HEK293T (cell line): ENCODE measurements around the gene TSPAN5.

ENCODE experiments used
- CTCF ChIA-PET: fragments of 350-600 bp; formaldehyde crosslinking; extraction: SDS; loops from one replicate; lab custom pipeline; 2021; ENCODE audit warnings: antibody characterized with exemption, inconsistent platforms; lab: Yijun Ruan, JAX
- POLR2A ChIA-PET: fragments of 350-600 bp; formaldehyde crosslinking; extraction: SDS; loops from one replicate; lab custom pipeline; 2020; ENCODE audit warnings: antibody characterized with exemption, inconsistent platforms; lab: Yijun Ruan, JAX
- DNase-seq: peaks from one replicate; pipeline ENCODE4 v3.0.0; 2012; ENCODE audit warnings: mixed read lengths; ENCODE audit errors: extremely low spot score
- ARNT ChIP-seq: fragments of 450-650 bp; IDR thresholded peaks from 2 replicates; pipeline ENCODE4 v1.6.1; 2017; ENCODE audit warnings: mild to moderate bottlenecking
- BHLHE40 ChIP-seq: fragments of 450-650 bp; IDR thresholded peaks from 2 replicates; pipeline ENCODE4 v1.6.1; 2016; ENCODE audit warnings: mild to moderate bottlenecking, moderate library complexity, borderline replicate concordance
- CTBP1 ChIP-seq: fragments of 450-650 bp; IDR thresholded peaks from 2 replicates; pipeline ENCODE4 v1.6.1; 2016; ENCODE audit warnings: borderline replicate concordance
- ELF4 ChIP-seq: fragments of 450-650 bp; IDR thresholded peaks from 2 replicates; pipeline ENCODE4 v1.6.1; 2017; ENCODE audit warnings: antibody characterized with exemption
- FOXA1 ChIP-seq: fragments of 450-650 bp; IDR thresholded peaks from 2 replicates; pipeline ENCODE4 v1.6.1; 2016; ENCODE audit warnings: mild to moderate bottlenecking
- FOXK2 ChIP-seq: fragments of 450-650 bp; IDR thresholded peaks from 2 replicates; pipeline ENCODE4 v1.6.1; 2016; ENCODE audit warnings: mild to moderate bottlenecking
- FOXM1 ChIP-seq: fragments of 450-650 bp; IDR thresholded peaks from 2 replicates; pipeline ENCODE4 v1.6.1; 2017; ENCODE audit warnings: mild to moderate bottlenecking, borderline replicate concordance
- HDGF ChIP-seq: fragments of 450-650 bp; IDR thresholded peaks from 2 replicates; pipeline ENCODE4 v1.6.1; 2017; ENCODE audit warnings: antibody characterized with exemption, borderline replicate concordance
- L3MBTL2 ChIP-seq: fragments of 450-650 bp; conservative IDR thresholded peaks from 2 replicates; pipeline ENCODE4 v1.6.1; 2016; ENCODE audit warnings: mild to moderate bottlenecking
- LEF1 ChIP-seq: fragments of 450-650 bp; IDR thresholded peaks from 2 replicates; pipeline ENCODE4 v1.6.1; 2017; ENCODE audit warnings: mild to moderate bottlenecking, borderline replicate concordance
- NFRKB ChIP-seq: fragments of 450-650 bp; IDR thresholded peaks from 2 replicates; pipeline ENCODE4 v1.6.1; 2016; ENCODE audit warnings: mild to moderate bottlenecking, moderate library complexity
- SP1 ChIP-seq: fragments of 450-650 bp; IDR thresholded peaks from 2 replicates; pipeline ENCODE4 v1.6.1; 2017
- SUZ12 ChIP-seq: fragments of 450-650 bp; IDR thresholded peaks from 2 replicates; pipeline ENCODE4 v1.6.1; 2016; ENCODE audit warnings: mild to moderate bottlenecking
- TARDBP ChIP-seq: fragments of 450-650 bp; IDR thresholded peaks from 2 replicates; pipeline ENCODE4 v1.6.1; 2016
- ZNF384 ChIP-seq: fragments of 450-650 bp; IDR thresholded peaks from 2 replicates; pipeline ENCODE4 v1.6.1; 2016
- TF ChIP-seq, protein P1 (sequence below): fragments of 450-650 bp; IDR thresholded peaks from 2 replicates; pipeline ENCODE4 v1.6.1; 2016

Gene TSPAN5

DNA sequence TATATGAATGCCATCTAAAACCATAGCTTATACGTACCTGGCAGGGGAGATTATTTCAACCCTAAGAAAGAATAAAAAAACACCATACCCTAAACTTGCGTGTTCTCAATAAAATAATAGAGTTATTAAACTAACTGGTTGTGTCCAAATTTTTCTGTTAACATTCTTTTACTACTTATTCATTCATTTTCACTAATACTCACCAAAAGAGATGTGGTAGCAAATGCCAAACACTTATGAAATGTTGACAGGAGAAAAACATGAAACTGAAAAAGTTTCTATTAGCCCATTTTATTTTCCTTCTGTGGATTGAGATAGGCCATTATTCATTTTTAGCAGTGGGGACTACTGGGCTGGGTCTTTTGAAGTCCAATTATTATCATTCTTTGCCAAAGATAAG is 102.0 kb downstream of the TSPAN5 start:
- no peak for TF ChIP-seq NFRKB
- TF ChIP-seq, protein P1, sequence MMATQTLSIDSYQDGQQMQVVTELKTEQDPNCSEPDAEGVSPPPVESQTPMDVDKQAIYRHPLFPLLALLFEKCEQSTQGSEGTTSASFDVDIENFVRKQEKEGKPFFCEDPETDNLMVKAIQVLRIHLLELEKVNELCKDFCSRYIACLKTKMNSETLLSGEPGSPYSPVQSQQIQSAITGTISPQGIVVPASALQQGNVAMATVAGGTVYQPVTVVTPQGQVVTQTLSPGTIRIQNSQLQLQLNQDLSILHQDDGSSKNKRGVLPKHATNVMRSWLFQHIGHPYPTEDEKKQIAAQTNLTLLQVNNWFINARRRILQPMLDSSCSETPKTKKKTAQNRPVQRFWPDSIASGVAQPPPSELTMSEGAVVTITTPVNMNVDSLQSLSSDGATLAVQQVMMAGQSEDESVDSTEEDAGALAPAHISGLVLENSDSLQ: no peak
- no peak for TF ChIP-seq LEF1
- no peak for TF ChIP-seq SUZ12
- no peak for TF ChIP-seq SP1
- TF ChIP-seq L3MBTL2: no peak
- TF ChIP-seq ZNF384: no peak
- no peak for TF ChIP-seq ELF4
- TF ChIP-seq FOXA1: no peak
- ChIA-PET CTCF (no interaction called here), POLR2A (no interaction called here)
- DNase-seq: no peak

DNA sequence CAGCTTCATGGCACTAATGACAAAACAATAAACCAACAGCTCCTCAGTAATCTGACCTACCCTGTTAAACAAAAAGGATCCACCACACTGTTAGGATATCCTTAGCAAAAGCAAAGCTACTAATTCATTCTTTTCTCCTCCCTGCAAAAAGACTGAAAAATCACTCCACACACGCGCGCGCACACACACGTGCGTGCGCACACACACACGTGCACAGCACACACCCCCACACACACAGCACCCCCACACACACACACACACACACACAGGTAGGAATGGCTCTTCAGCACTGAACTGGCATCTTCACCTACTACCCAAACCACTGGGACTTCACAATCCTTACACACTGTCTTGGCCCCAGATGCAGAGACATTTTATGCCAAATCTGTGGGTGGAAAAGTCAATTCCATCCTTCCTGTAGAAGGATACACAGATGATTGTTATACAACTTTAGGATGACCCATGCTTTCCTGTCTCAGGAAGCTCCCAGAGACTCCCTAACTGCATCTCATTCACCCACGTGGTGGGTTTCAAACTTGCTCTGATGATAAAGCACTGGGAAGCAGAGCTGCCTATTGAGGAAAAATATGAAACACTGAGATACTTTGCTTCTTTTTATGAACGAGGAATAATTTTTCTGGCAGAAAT is 102.5 kb downstream of the TSPAN5 start:
- POLR2A ChIA-PET: no interaction called here
- DNase-seq: no peak
- TF ChIP-seq SUZ12 (no peak), SP1 (no peak), HDGF (no peak), ZNF384 (no peak), CTBP1 (no peak), FOXM1 (no peak), FOXK2 (no peak), NFRKB (no peak), BHLHE40 (no peak)
- CTCF ChIA-PET: interaction anchor here (0.8 kb wide), 1 partner anchor 9 kb away, joined by 3 read pairs; no protein-coding TSS in a partner anchor

DNA sequence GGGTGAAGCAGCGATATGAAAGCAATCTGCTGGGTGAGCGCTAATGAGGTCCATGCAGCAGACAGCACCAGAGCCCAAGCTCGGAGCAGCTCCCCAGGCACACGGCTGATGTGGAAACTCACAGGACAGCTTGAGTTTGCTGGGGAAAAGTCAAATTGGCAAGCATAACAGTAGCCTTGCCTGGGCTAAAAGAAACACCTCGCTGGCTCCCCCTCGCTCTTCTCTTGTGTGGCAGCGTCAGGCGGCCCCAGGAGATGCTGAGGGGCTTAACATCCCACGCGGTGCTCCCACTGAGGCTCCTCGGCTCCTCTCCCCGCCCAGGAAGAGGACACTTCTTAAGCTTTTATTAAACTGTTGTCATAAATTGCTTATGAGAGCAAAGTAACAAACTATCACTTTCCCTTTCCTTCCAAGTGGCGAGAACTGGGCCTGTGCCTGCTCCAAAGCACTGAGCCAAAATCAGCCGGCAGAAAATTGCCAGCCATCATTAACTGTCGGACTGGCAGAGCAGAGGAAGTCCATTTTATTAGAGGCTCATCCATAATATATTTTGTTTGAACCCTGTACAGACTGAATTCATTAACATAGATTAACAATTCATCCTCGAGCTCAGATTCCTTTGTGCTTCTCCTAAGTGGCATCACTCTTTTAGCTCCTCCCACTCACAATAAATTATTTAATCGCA is 111.4 kb downstream of the TSPAN5 start:
- ChIA-PET CTCF (no interaction called here), POLR2A (no interaction called here)
- TF ChIP-seq ARNT (no peak), FOXK2 (no peak), FOXA1 (no peak), FOXM1 (no peak), SP1 (no peak), ELF4 (no peak), CTBP1 (no peak), HDGF (no peak), SUZ12 (no peak)
- TF ChIP-seq, protein P1: no peak
- DNase-seq: no peak

DNA sequence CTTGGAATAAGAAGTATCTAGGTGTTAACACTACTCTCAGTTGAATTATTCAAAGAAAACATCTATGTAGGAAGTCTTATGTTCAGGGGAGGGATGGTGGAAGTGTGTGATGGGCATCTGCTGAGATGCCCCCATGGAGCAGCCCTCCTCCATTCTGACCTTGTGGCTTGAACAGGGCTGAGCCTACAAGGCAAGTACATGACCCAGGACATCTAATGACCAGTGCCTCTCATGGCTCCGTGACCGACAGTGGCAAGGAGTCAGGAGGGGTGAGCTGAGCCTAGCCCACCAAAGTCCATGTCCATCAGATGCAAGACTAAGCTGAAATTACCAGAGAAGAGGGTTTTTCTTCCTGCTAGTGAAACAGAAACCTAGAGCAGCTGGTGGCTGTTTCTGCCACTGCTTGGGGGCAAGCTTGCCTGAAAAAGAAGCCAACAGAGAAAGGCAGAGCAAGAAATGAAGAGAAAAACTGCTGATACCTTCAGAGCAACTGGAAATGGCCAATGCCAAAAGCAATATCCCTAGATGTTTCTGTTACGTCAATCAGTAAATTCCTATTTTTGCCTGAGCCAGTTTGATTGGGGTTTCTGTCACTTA is 113.5 kb downstream of the TSPAN5 start:
- no peak for DNase-seq
- ChIA-PET CTCF (no interaction called here), POLR2A (no interaction called here)
- TF ChIP-seq CTBP1: no peak
- TF ChIP-seq NFRKB: no peak
- TF ChIP-seq FOXM1: no peak
- no peak for TF ChIP-seq TARDBP
- no peak for TF ChIP-seq ZNF384
- no peak for TF ChIP-seq LEF1
- TF ChIP-seq HDGF: no peak
- TF ChIP-seq ARNT: no peak
- TF ChIP-seq L3MBTL2: no peak
- TF ChIP-seq, protein P1: no peak
- TF ChIP-seq SP1: no peak
- no peak for TF ChIP-seq FOXA1
- TF ChIP-seq BHLHE40: no peak
- no peak for TF ChIP-seq SUZ12
- no peak for TF ChIP-seq ELF4
- TF ChIP-seq FOXK2: no peak

DNA sequence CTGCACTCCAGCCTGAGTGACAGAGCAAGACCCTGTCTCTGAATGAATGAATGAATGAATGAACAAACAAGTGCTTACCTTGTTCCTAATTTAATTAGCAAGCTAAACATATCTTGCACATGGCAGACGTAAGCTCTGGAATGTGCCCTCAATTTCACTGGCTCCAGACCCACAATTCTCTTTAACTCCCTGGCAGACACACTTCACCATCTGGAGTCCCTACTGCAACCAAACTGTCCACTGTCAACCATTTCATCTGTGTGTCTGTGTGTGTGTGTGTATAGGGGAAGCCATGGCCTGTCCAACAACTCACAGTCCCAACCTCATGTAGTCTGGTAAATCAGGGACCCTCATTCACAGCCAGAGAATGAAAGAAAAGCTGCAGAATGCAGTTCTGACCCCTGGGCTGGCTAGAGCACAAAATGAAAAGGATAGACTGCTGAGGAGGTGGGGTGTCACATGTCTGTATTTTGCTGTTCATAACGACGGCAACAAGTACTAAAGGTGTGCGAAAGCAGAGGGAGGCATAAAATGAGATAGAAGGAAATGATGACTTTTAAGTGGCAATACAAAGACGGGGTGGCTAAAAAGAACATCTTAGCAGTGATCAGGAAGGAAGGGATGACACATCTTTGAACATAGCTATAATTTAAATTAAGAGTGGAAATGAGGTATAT is 114.1 kb downstream of the TSPAN5 start:
- no peak for DNase-seq
- POLR2A ChIA-PET: no interaction called here
- TF ChIP-seq BHLHE40: no peak
- no peak for TF ChIP-seq SP1
- no peak for TF ChIP-seq FOXK2
- TF ChIP-seq ZNF384: no peak
- no peak for TF ChIP-seq CTBP1
- no peak for TF ChIP-seq SUZ12
- no peak for TF ChIP-seq TARDBP
- no peak for TF ChIP-seq L3MBTL2
- TF ChIP-seq HDGF: no peak
- no peak for TF ChIP-seq ELF4
- no peak for TF ChIP-seq FOXM1
- TF ChIP-seq LEF1: no peak
- no peak for TF ChIP-seq FOXA1
- no peak for TF ChIP-seq NFRKB
- TF ChIP-seq ARNT: no peak
- TF ChIP-seq, protein P1: no peak
- CTCF ChIA-PET: no interaction called here
